IPS DF 6.9 (cell line): Measurements from ENCODE around the gene ASIC5.
"Not testable (repeated sequence)": the region's sequence is repeated elsewhere in the genome, so short reads cannot be mapped to it uniquely, and the experiment has no call there.

ENCODE experiments used
- DNase-seq: peaks from one replicate; pipeline ENCODE4 v3.0.0-alpha.2; 2013; ENCODE audit warnings: low read depth, low spot score
- H3K27ac ChIP-seq: one replicate; pipeline ENCODE4 v1.5.1; 2013; ENCODE audit warnings: low read length, control low read depth
- H3K27me3 ChIP-seq: 2 replicates; pipeline ENCODE4 v1.6.1; 2013; ENCODE audit warnings: mild to moderate bottlenecking, low read length; ENCODE audit not compliant: control insufficient read depth, insufficient read depth
- H3K36me3 ChIP-seq: 2 replicates; pipeline ENCODE4 v1.6.1; 2013; ENCODE audit warnings: low read length; ENCODE audit not compliant: control insufficient read depth, insufficient read depth
- H3K4me1 ChIP-seq: 2 replicates; pipeline ENCODE4 v1.6.1; 2013; ENCODE audit warnings: low read length; ENCODE audit not compliant: control insufficient read depth, insufficient read depth
- H3K4me3 ChIP-seq: 2 replicates; pipeline ENCODE4 v1.5.1; 2013; ENCODE audit warnings: mild to moderate bottlenecking, low read length
- H3K9me3 ChIP-seq: 2 replicates; pipeline ENCODE4 v1.6.1; 2013; ENCODE audit warnings: low read length, inconsistent platforms; ENCODE audit not compliant: control insufficient read depth, insufficient read depth
- WGBS: extraction: QIAGEN DNeasy Blood & Tissue Kit; methylation state at CpG from one replicate; pipeline ENCODE4 v1.1.7; 2013; ENCODE audit warnings: mixed read lengths, missing lambda C conversion rate; ENCODE audit not compliant: insufficient read length, insufficient coverage; 5-methylcytosine and 5-hydroxymethylcytosine counted together

ASIC5 gene

DNA sequence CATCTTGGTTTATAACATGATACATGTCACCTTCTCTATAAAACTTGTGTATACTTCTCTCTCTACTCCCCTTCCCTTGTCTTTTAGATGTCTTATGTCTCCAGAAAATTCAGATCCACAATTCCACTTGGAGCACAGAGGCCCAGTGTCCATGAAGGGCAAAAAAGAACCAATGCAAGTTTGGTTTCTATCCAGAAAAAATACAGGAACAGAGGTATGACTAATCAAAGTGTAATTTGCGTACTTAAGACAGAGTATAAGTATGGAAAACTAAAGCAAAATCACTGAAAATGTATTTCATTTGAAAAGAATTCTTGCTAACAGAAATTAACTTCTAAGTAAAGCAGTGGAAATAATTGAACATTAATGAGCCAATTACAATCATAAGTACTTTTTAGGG lies 61.1 kb downstream of the ASIC5 start:
- Histone ChIP-seq H3K4me3 (no peak overlapping the region), H3K4me1 (no peaks in the 10 kb centered on the region), H3K9me3 (no peaks in the 10 kb centered on the region), H3K27ac (no peak overlapping the region), H3K27me3 (no peaks in the 10 kb centered on the region), H3K36me3 (no peaks in the 10 kb centered on the region)
- DNase-seq: no peak
- WGBS: no CpG with 5 or more reads among the region's 1 CpG

DNA sequence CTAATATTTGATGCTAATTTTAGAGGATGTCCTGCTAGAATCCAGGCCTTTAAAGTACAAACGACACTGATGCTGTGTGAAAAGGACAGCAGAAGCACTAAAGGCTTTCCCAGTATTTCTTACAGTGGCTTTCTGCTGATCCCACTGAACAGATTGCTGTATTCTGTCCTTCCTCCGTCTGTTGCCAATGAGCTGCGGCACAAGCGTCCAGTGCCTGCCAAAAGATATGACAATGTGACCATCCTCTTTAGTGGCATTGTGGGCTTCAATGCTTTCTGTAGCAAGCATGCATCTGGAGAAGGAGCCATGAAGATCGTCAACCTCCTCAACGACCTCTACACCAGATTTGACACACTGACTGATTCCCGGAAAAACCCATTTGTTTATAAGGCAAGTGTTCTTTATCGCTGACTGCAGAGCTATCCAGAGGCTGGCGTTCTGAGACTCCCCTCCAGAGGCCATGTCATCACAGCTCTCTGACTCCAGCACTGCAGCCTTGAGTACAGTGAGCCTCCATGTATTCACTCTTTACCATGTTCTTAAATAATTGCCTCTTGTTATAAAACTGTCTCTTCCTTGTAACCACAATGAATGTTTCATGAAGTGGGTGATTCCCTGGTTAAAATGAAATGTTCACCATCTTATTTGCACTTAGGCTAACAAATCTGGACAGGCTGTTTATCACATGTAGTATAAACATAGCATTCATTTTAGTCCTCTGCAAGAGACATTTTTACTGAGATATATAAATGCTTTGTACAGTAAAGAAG lies 63.7 kb downstream of the ASIC5 start:
- no peak overlapping the region for H3K4me3 ChIP-seq
- WGBS: no CpG with 5 or more reads among the region's 9 CpGs
- no peaks in the 10 kb centered on the region for H3K36me3 ChIP-seq
- H3K9me3 ChIP-seq: no peaks in the 10 kb centered on the region
- DNase-seq: no peak
- H3K27ac ChIP-seq: no peak overlapping the region
- H3K27me3 ChIP-seq: no peaks in the 10 kb centered on the region
- no peaks in the 10 kb centered on the region for H3K4me1 ChIP-seq

DNA sequence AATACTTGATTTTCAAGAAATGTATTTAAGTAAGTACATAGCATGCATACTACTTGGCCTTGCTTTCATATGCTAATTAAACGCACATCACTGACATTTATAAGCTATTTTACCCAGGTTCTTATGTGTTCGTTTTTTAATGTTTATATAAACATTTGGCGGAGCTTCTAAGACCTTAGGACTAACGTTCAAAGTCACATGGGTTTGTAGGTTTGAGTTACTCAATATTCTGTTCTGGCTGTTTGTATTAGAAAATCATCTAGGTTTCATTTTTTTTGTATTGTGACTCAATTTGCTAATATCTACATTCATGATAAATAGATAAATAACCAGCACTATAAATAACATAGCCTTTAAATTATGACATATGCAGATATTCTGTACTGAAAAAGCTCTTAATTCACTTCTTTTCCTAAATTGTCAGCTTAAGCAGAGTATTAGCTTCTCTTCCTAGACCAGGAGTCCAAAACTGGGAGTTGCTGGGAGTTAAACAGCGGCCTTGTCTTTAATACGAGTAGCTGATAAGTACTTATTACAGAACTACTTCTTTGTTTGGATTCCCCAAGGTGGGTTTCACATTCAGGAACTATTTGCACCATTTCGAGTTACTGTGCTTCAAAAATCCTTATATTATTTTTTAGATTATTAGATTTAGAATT lies 65.3 kb downstream of the ASIC5 start:
- H3K4me1 ChIP-seq: no peaks in the 10 kb centered on the region
- no peaks in the 10 kb centered on the region for H3K27me3 ChIP-seq
- WGBS: no CpG with 5 or more reads among the region's 7 CpGs
- H3K4me3 ChIP-seq: no peak overlapping the region
- no peaks in the 10 kb centered on the region for H3K36me3 ChIP-seq
- no peaks in the 10 kb centered on the region for H3K9me3 ChIP-seq
- DNase-seq: no peak
- H3K27ac ChIP-seq: no peak overlapping the region

DNA sequence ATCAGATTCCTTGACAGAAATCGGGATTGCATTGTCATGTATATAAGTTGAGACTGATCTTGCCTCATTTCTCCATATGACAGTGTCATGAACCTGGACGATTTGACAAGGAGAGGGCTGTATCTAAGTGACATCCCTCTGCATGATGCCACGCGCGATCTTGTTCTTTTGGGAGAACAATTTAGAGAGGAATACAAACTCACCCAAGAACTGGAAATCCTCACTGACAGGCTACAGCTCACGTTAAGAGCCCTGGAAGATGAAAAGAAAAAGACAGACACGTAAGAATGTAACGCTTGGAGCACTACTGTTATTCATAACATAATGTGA lies 66.3 kb downstream of the ASIC5 start:
- DNase-seq: no peak
- no peaks in the 10 kb centered on the region for H3K4me1 ChIP-seq
- H3K27me3 ChIP-seq: no peaks in the 10 kb centered on the region
- H3K36me3 ChIP-seq: no peaks in the 10 kb centered on the region
- WGBS: no CpG with 5 or more reads among the region's 8 CpGs
- no peaks in the 10 kb centered on the region for H3K9me3 ChIP-seq
- no peak overlapping the region for H3K27ac ChIP-seq
- H3K4me3 ChIP-seq: no peak overlapping the region

DNA sequence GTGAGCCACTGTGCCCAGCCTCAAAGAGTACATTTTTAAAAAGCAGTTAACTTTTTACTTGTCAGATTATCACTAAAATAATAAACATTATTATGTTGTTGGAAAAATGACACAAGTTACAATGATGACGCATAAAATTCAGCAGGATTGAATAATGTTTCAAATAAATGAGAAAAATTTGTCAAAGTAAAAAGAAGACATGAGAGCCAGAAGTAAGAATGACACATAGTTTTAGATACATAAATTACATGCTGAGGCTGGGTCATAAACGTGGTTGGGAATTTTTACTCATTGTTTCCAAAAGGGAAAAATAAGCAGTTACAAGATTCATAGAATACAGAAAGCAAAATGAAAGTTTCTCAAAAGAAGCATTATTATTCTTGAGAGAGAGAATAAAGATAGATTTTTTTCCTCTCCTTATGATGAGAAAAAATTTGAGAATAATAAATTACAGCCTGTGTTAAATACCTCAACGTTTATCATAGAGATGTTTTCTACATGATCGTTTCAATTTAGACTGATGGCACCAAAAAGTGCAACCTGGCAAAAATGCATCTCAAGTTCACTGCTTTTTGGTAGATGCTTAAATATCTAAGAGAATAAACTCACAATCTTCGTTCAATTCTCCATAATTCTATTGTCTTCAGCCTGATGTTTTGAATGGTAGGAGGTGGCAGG lies 66.8 kb downstream of the ASIC5 start:
- Histone ChIP-seq H3K9me3 (no peaks in the 10 kb centered on the region), H3K27me3 (no peaks in the 10 kb centered on the region), H3K27ac (no peak overlapping the region), H3K36me3 (no peaks in the 10 kb centered on the region), H3K4me1 (no peaks in the 10 kb centered on the region), H3K4me3 (no peak overlapping the region)
- WGBS: no CpG with 5 or more reads among the region's 5 CpGs
- DNase-seq: no peak

DNA sequence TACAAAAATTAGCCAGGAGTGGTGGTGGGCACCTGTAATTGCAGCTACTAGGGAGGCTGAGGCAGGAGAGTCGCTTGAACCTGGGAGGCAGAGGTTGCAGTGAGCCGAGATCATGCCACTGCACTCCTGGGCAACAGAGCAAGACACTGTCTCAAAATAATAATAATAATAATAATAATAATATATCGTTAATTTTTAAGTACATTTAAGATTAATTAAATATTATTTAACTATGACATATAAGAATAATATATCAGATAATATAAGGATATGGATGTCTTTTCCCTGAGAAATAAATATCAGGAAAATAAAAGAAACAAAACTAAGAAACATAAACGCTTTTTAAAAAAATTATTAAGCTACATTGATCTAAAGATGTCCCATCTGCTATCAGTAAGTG lies 68.5 kb downstream of the ASIC5 start:
- not testable (repeated sequence) for H3K4me3 ChIP-seq, H3K4me1 ChIP-seq, H3K27me3 ChIP-seq, H3K9me3 ChIP-seq, H3K27ac ChIP-seq, DNase-seq, H3K36me3 ChIP-seq
- no CpG with 5 or more reads among the region's 4 CpGs for WGBS

DNA sequence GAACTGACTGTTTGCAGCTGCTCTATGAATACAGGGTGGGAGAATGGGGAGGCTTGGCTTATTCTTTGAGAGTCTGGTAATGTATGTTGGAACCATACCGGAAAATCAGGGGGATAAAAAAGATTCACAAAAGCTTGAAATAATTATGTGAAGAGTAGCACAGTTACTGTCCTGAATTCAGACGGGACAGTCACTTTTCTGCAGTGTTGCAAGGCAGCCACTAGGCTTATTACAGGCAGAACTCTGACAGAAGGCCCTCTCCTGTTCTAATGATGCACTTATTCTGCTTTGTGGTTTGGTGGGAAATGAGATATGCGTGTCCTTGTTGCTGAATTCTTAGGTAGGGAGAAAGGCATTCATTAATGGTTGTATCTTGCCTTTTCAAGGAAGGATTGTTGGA lies 70.1 kb downstream of the ASIC5 start:
- no peak overlapping the region for H3K4me3 ChIP-seq
- no peak for DNase-seq
- no peaks in the 10 kb centered on the region for H3K36me3 ChIP-seq
- H3K9me3 ChIP-seq: no peaks in the 10 kb centered on the region
- no CpG with 5 or more reads among the region's 3 CpGs for WGBS
- no peaks in the 10 kb centered on the region for H3K4me1 ChIP-seq
- H3K27ac ChIP-seq: no peak overlapping the region
- H3K27me3 ChIP-seq: no peaks in the 10 kb centered on the region

DNA sequence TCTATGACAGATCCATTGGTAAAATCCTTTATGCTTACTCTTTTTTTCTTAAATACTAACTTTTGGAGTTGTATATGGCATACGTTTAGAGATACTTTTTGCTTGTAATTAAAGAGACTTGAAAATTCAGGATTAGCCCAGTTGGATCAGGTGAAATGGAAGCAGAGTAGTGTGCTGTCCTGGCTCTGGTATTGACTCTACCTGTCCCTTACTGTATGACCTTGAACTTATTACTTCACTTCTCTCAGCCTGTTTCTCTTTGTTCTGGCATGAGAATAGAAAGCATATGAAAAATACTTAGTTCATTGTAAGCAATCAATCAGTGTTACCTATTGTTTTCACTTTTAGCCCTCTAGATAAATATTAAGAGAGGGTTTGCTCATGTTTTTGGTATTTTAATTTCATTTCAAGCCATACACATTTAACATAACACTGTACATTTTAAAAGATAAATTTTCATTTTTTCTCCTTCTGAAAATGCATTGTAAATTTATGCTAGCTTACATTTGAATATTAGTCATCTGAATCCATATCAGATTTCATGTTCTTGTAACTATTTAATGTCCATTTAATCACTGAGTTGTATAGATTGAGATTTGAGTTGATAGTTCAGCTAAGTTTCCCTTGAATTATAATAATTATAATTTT lies 71.4 kb downstream of the ASIC5 start:
- no peaks in the 10 kb centered on the region for H3K4me1 ChIP-seq
- H3K4me3 ChIP-seq: no peak overlapping the region
- H3K27ac ChIP-seq: no peak overlapping the region
- no peak for DNase-seq
- H3K9me3 ChIP-seq: no peaks in the 10 kb centered on the region
- no CpG with 5 or more reads among the region's 1 CpG for WGBS
- no peaks in the 10 kb centered on the region for H3K36me3 ChIP-seq
- H3K27me3 ChIP-seq: no peaks in the 10 kb centered on the region

DNA sequence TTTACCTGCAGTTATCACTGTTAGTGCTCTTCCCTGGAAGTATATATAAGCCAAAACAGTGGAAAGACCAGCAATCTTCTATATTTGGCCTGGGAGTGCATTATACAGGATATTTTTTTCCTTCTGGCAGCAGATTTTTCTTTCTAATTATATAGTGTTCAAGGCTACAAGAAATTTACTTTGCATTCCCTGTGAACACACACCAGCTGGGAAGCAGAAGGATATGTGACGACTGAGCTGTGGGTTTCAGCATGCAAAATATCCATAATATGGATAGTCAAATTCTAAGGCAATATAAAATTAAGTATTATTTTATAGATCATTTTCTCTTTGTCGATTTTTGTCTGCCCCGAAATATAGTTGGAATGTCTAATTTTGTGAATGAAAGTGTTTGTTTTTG lies 76.1 kb downstream of the ASIC5 start:
- Histone ChIP-seq H3K36me3 (no peaks in the 10 kb centered on the region), H3K4me1 (no peaks in the 10 kb centered on the region), H3K27me3 (no peaks in the 10 kb centered on the region), H3K27ac (no peak overlapping the region), H3K4me3 (no peak overlapping the region), H3K9me3 (no peaks in the 10 kb centered on the region)
- DNase-seq: no peak
- 100% methylated on average over 2 of the region's 3 CpGs for WGBS

DNA sequence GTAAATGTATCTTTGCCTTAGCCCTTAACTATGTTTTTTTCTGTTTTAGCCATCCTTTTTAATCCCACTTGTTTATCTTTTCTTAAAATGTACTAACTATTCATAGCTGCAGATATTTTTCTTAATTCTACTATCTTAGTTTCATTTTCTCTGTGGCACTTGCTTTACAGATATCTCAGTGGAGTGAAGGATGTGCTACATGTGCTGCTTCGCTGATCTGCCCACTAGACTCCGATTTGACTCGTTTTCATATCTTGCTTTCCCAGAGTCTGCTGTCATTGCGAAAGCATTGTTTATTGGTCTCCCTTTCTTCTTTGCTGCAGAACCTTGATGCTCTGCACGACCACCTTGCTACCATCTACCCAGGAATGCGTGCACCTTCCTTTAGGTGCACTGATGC lies 76.7 kb downstream of the ASIC5 start:
- no peak for DNase-seq
- Histone ChIP-seq H3K27me3 (no peaks in the 10 kb centered on the region), H3K27ac (no peak overlapping the region), H3K9me3 (no peaks in the 10 kb centered on the region), H3K36me3 (no peaks in the 10 kb centered on the region), H3K4me3 (no peak overlapping the region), H3K4me1 (no peaks in the 10 kb centered on the region)
- WGBS: no CpG with 5 or more reads among the region's 6 CpGs
